T-helper 2 cell treated with Interferon-gamma antibody and Interleukin-4, amounts not matched to agents 100 ng/mL and 5 ng/mL, for 36 hours (primary cell): ENCODE data around the gene TERT. TPM values are rescaled to one million over a fixed set of nuclear protein-coding genes. Genes with fewer than 3 reads are reported as not detected.
"Not testable (repeated sequence)": the region's sequence is repeated elsewhere in the genome, so short reads cannot be mapped to it uniquely, and the experiment has no call there.

Experiments used
- intact Hi-C: fragments of 100-400 bp; cut with micrococcal nuclease; formaldehyde crosslinking; loops from one replicate; pipeline ENCODE4 v1.15.1; 2023
- total RNA-seq: library from RNA; stranded (reverse); gene quantifications from 2 replicates; pipeline ENCODE4 v1.2.3, GENCODE V29; 2022

TERT gene
- total RNA-seq, 1 donor from 2014 or later, result 9.0 TPM

GRCh38 chr5:1298723-1299510, 4.0 kb upstream of the TERT start:
- intact Hi-C loops, result loop anchor here (5.0 kb wide), 1 partner anchor 43 kb away; no protein-coding TSS in a partner anchor

GRCh38 chr5:1298067-1298551, 3.2 kb upstream of the TERT start:
- intact Hi-C loops, result loop anchor here (5.0 kb wide), 1 partner anchor 44 kb away; no protein-coding TSS in a partner anchor

GRCh38 chr5:1297243-1297642, 2.4 kb upstream of the TERT start:
- intact Hi-C loops, result loop anchor here (5.0 kb wide), 1 partner anchor 45 kb away; no protein-coding TSS in a partner anchor

GRCh38 chr5:1295650-1296037, 776 bp upstream of the TERT start:
- intact Hi-C loops, result loop anchor here (2.0 to 5.0 kb wide), 2 partner anchors 17 to 47 kb away; no protein-coding TSS in a partner anchor

GRCh38 chr5:1294206-1294834, 548 bp downstream of the TERT start:
- intact Hi-C loops, result loop anchor here (2.0 kb wide), 1 partner anchor 18 kb away; no protein-coding TSS in a partner anchor

- intact Hi-C loops, result loop anchor here (2.0 kb wide), 1 partner anchor 19 kb away; no protein-coding TSS in a partner anchor
Measured at GRCh38 chr5:1293416-1294205, 1.3 kb downstream of the TERT start.

GRCh38 chr5:1292846-1293415, 1.9 kb downstream of the TERT start:
- intact Hi-C loops, result no loop called here

- intact Hi-C loops, result no loop called here
Measured at GRCh38 chr5:1292139-1292538, 2.7 kb downstream of the TERT start.

GRCh38 chr5:1291611-1292080, 3.2 kb downstream of the TERT start:
- intact Hi-C loops, result no loop called here

- intact Hi-C loops, result not testable (repeated sequence)
Measured at GRCh38 chr5:1290956-1291355, 3.9 kb downstream of the TERT start.

GRCh38 chr5:1289559-1289958, 5.3 kb downstream of the TERT start:
- intact Hi-C loops, result not testable (repeated sequence)

- intact Hi-C loops, result no loop called here
Measured at GRCh38 chr5:1288439-1289335, 6.2 kb downstream of the TERT start.

GRCh38 chr5:1285883-1286291, 9.0 kb downstream of the TERT start:
- intact Hi-C loops, result no loop called here

GRCh38 chr5:1285141-1285540, 9.7 kb downstream of the TERT start:
- intact Hi-C loops, result no loop called here

- intact Hi-C loops, result not testable (repeated sequence)
Measured at GRCh38 chr5:1284336-1284970, 10.4 kb downstream of the TERT start.

GRCh38 chr5:1283729-1284041, 11.2 kb downstream of the TERT start:
- intact Hi-C loops, result not testable (repeated sequence)

GRCh38 chr5:1282993-1283728, 11.7 kb downstream of the TERT start:
- intact Hi-C loops, result not testable (repeated sequence)

- intact Hi-C loops, result no loop called here
Measured at GRCh38 chr5:1282131-1282992, 12.5 kb downstream of the TERT start.
